Measurements from ENCODE around the gene MSRB2. TPM values are rescaled to one million over a fixed set of nuclear protein-coding genes. Genes with fewer than 3 reads are reported as not detected.

MSRB2 gene
- total RNA-seq, 1 donor from 2014 or later = 34.7 TPM

Other genes with a start within 250 kb of the MSRB2 start
- not detected for gene ARMC3, start 167.5 kb upstream of the MSRB2 start, total RNA-seq
- gene PTF1A, start 96.7 kb downstream of the MSRB2 start, total RNA-seq = not detected
- not detected for gene C10orf67, start 249.2 kb downstream of the MSRB2 start, total RNA-seq